Activated CD4-positive, alpha-beta T cell treated with anti-CD3 and anti-CD28 coated beads, Interleukin-2, amount 10 ng/mL, durations not matched to agents 24 days and 14 days (primary cell): ENCODE data around the gene PLEKHG7. TPM values are rescaled to one million over a fixed set of nuclear protein-coding genes. Genes with fewer than 3 reads are reported as not detected.
"Not testable (repeated sequence)": the region's sequence is repeated elsewhere in the genome, so short reads cannot be mapped to it uniquely, and the experiment has no call there.

Experiments used
- DNase-seq: peaks from one replicate; pipeline ENCODE4 v3.0.0; 2022
- H3K27ac Mint-ChIP-seq: one replicate; pipeline ENCODE4 v1.8.0; 2022; ENCODE audit warnings: mild to moderate bottlenecking, mixed read lengths
- H3K27me3 Mint-ChIP-seq: one replicate; pipeline ENCODE4 v1.8.0; 2022; ENCODE audit warnings: mixed read lengths
- H3K36me3 Mint-ChIP-seq: one replicate; pipeline ENCODE4 v1.8.0; 2022; ENCODE audit warnings: low read depth, mild to moderate bottlenecking, mixed read lengths
- H3K4me1 Mint-ChIP-seq: one replicate; pipeline ENCODE4 v1.8.0; 2021; ENCODE audit warnings: mixed read lengths
- H3K4me3 Mint-ChIP-seq: one replicate; pipeline ENCODE4 v1.8.0; 2022; ENCODE audit warnings: mild to moderate bottlenecking, moderate library complexity, mixed read lengths
- H3K9me3 Mint-ChIP-seq: one replicate; pipeline ENCODE4 v1.8.0; 2021; ENCODE audit warnings: mixed read lengths
- intact Hi-C: fragments of 100-400 bp; cut with micrococcal nuclease; formaldehyde crosslinking; loops from one replicate; pipeline ENCODE4 v1.15.1; 2023
- total RNA-seq: library from RNA; stranded (reverse); gene quantifications from 2 replicates; pipeline ENCODE4 v1.2.3, GENCODE V29; 2022

PLEKHG7 gene
- total RNA-seq, 1 donor from 2014 or later = not detected

GRCh38 chr12:92745856-92746550 is 43.2 kb downstream of the PLEKHG7 start:
- intact Hi-C loops = no loop called here
- no peak for DNase-seq
- H3K4me1 Mint-ChIP-seq = no peaks in the 10 kb centered on the region
- peaks cover 4% of the 10 kb centered on the region for H3K27me3 Mint-ChIP-seq
- no peak overlapping the region for H3K4me3 Mint-ChIP-seq
- no peaks in the 10 kb centered on the region for H3K9me3 Mint-ChIP-seq
- H3K27ac Mint-ChIP-seq = no peak overlapping the region
- H3K36me3 Mint-ChIP-seq = no peaks in the 10 kb centered on the region

GRCh38 chr12:92747151-92747550 is 44.4 kb downstream of the PLEKHG7 start:
- H3K9me3 Mint-ChIP-seq = no peaks in the 10 kb centered on the region
- H3K36me3 Mint-ChIP-seq = no peaks in the 10 kb centered on the region

GRCh38 chr12:92749691-92750090 is 46.9 kb downstream of the PLEKHG7 start:
- intact Hi-C loops, DNase-seq, H3K36me3 Mint-ChIP-seq, H3K27ac Mint-ChIP-seq, H3K4me1 Mint-ChIP-seq, H3K9me3 Mint-ChIP-seq, H3K27me3 Mint-ChIP-seq, H3K4me3 Mint-ChIP-seq: not testable (repeated sequence)

More at GRCh38 chr12:92747151-92747550, 44.4 kb downstream of the PLEKHG7 start:
- Mint-ChIP-seq H3K27me3 (no peaks in the 10 kb centered on the region), H3K27ac (no peak overlapping the region), H3K4me1 (no peaks in the 10 kb centered on the region), H3K4me3 (no peak overlapping the region)
- no peak for DNase-seq
- intact Hi-C loops = no loop called here

- H3K36me3 Mint-ChIP-seq = no peaks in the 10 kb centered on the region
- peaks cover 19% of the 10 kb centered on the region for H3K27me3 Mint-ChIP-seq
- no peaks in the 10 kb centered on the region for H3K4me1 Mint-ChIP-seq
- intact Hi-C loops = no loop called here
- peak; percentile 29 for DNase-seq
- H3K9me3 Mint-ChIP-seq = peaks cover 10% of the 10 kb centered on the region
- no peak overlapping the region for H3K27ac Mint-ChIP-seq
- no peak overlapping the region for H3K4me3 Mint-ChIP-seq
Observed at GRCh38 chr12:92753976-92754885, 51.4 kb downstream of the PLEKHG7 start.

- intact Hi-C loops = no loop called here
- H3K36me3 Mint-ChIP-seq = no peaks in the 10 kb centered on the region
- H3K27ac Mint-ChIP-seq = no peak overlapping the region
- no peak for DNase-seq
- H3K9me3 Mint-ChIP-seq = peaks cover 10% of the 10 kb centered on the region
- no peak overlapping the region for H3K4me3 Mint-ChIP-seq
- H3K4me1 Mint-ChIP-seq = no peaks in the 10 kb centered on the region
- peaks cover 24% of the 10 kb centered on the region for H3K27me3 Mint-ChIP-seq
Observed at GRCh38 chr12:92756898-92757596, 54.3 kb downstream of the PLEKHG7 start.

- H3K27me3 Mint-ChIP-seq = peaks cover 24% of the 10 kb centered on the region
- intact Hi-C loops = no loop called here
- no peaks in the 10 kb centered on the region for H3K4me1 Mint-ChIP-seq
- H3K27ac Mint-ChIP-seq = no peak overlapping the region
- H3K36me3 Mint-ChIP-seq = no peaks in the 10 kb centered on the region
- DNase-seq = no peak
- peaks cover 10% of the 10 kb centered on the region for H3K9me3 Mint-ChIP-seq
- H3K4me3 Mint-ChIP-seq = no peak overlapping the region
Observed at GRCh38 chr12:92757597-92758121, 54.9 kb downstream of the PLEKHG7 start.

GRCh38 chr12:92759634-92760268 is 57.0 kb downstream of the PLEKHG7 start:
- no peak for DNase-seq
- peaks cover 30% of the 10 kb centered on the region for H3K27me3 Mint-ChIP-seq
- peaks cover under 1% of the 10 kb centered on the region for H3K4me1 Mint-ChIP-seq
- H3K4me3 Mint-ChIP-seq = no peak overlapping the region
- H3K36me3 Mint-ChIP-seq = no peaks in the 10 kb centered on the region
- no peak overlapping the region for H3K27ac Mint-ChIP-seq
- peaks cover 10% of the 10 kb centered on the region for H3K9me3 Mint-ChIP-seq
- intact Hi-C loops = no loop called here

GRCh38 chr12:92762773-92763172 is 60.0 kb downstream of the PLEKHG7 start:
- Mint-ChIP-seq H3K4me1 (peaks cover 2% of the 10 kb centered on the region), H3K9me3 (peaks cover 10% of the 10 kb centered on the region), H3K4me3 (no peak overlapping the region), H3K27me3 (peaks cover 22% of the 10 kb centered on the region), H3K36me3 (no peaks in the 10 kb centered on the region), H3K27ac (no peak overlapping the region)
- intact Hi-C loops = no loop called here
- no peak for DNase-seq

GRCh38 chr12:92764831-92765230 is 62.0 kb downstream of the PLEKHG7 start:
- peaks cover 12% of the 10 kb centered on the region for H3K4me1 Mint-ChIP-seq

GRCh38 chr12:92765871-92766270 is 63.1 kb downstream of the PLEKHG7 start:
- DNase-seq = no peak
- intact Hi-C loops = no loop called here
- Mint-ChIP-seq H3K9me3 (no peaks in the 10 kb centered on the region), H3K27ac (no peak overlapping the region), H3K36me3 (no peaks in the 10 kb centered on the region), H3K4me3 (no peak overlapping the region), H3K27me3 (peaks cover 8% of the 10 kb centered on the region), H3K4me1 (peaks cover 12% of the 10 kb centered on the region)

More at GRCh38 chr12:92764831-92765230, 62.0 kb downstream of the PLEKHG7 start:
- Mint-ChIP-seq H3K27ac (no peak overlapping the region), H3K4me3 (no peak overlapping the region), H3K27me3 (peaks cover 10% of the 10 kb centered on the region), H3K36me3 (no peaks in the 10 kb centered on the region), H3K9me3 (no peaks in the 10 kb centered on the region)
- DNase-seq = no peak
- intact Hi-C loops = no loop called here

- Mint-ChIP-seq H3K27ac (peak overlapping the region; percentile 28), H3K4me1 (peaks cover 14% of the 10 kb centered on the region), H3K27me3 (no peaks in the 10 kb centered on the region), H3K9me3 (no peaks in the 10 kb centered on the region), H3K36me3 (no peaks in the 10 kb centered on the region), H3K4me3 (no peak overlapping the region)
- intact Hi-C loops = no loop called here
- no peak for DNase-seq
Observed at GRCh38 chr12:92769124-92769901, 66.5 kb downstream of the PLEKHG7 start.

GRCh38 chr12:92771001-92771400 is 68.2 kb downstream of the PLEKHG7 start:
- Mint-ChIP-seq H3K4me1 (peaks cover 14% of the 10 kb centered on the region), H3K27ac (no peak overlapping the region), H3K27me3 (no peaks in the 10 kb centered on the region), H3K9me3 (no peaks in the 10 kb centered on the region), H3K4me3 (no peak overlapping the region), H3K36me3 (no peaks in the 10 kb centered on the region)
- intact Hi-C loops = no loop called here
- no peak for DNase-seq

GRCh38 chr12:92775416-92775815 is 72.6 kb downstream of the PLEKHG7 start:
- no peaks in the 10 kb centered on the region for H3K9me3 Mint-ChIP-seq

More at GRCh38 chr12:92775416-92775815, 72.6 kb downstream of the PLEKHG7 start:
- intact Hi-C loops = no loop called here
- Mint-ChIP-seq H3K4me1 (peaks cover 5% of the 10 kb centered on the region), H3K36me3 (peaks cover 15% of the 10 kb centered on the region), H3K27ac (no peak overlapping the region), H3K27me3 (no peaks in the 10 kb centered on the region), H3K4me3 (no peak overlapping the region)
- no peak for DNase-seq
